Transverse colon (tissue), 4 donors: ENCODE data around the gene FUT6. TPM values are rescaled to one million over a fixed set of nuclear protein-coding genes. Genes with fewer than 3 reads are reported as not detected.
A peak's percentile ranks its signal among the peaks of the same experiment; 100 is the strongest.
"Not testable (repeated sequence)": the region's sequence is repeated elsewhere in the genome, so short reads cannot be mapped to it uniquely, and the experiment has no call there.

ENCODE experiments used
- DNase-seq: peaks from one replicate; pipeline ENCODE4 v3.0.0-alpha.2; 2019
- H3K27ac ChIP-seq, 4 donors: fragments of 200-600 bp; sonication (generic); 2 replicates each; pipeline ENCODE4 v1.5.1; 2016 to 2018; ENCODE audit warnings: inconsistent platforms in 4 of 4
- H3K27me3 ChIP-seq: fragments of 200-600 bp; sonication (generic); 2 replicates; pipeline ENCODE4 v1.5.1; 2017; ENCODE audit warnings: inconsistent platforms
- H3K36me3 ChIP-seq, 4 donors: fragments of 200-600 bp; sonication (generic); 2 replicates each; pipeline ENCODE4 v1.5.1; 2017 to 2019; ENCODE audit warnings: inconsistent platforms in 4 of 4
- H3K4me1 ChIP-seq, 4 donors: fragments of 200-600 bp; sonication (generic); 2 replicates each; pipeline ENCODE4 v1.5.1; 2017 to 2020; ENCODE audit warnings: inconsistent platforms in 4 of 4
- H3K4me3 ChIP-seq, 4 donors: fragments of 200-600 bp; sonication (generic); 1 replicate in 1 of 4; 2 replicates in 3 of 4; pipeline versions ENCODE4 v1.5.1 to v1.6.1; 2017 to 2019; ENCODE audit warnings: inconsistent platforms in 4 of 4
- H3K9me3 ChIP-seq, 2 donors: fragments of 200-600 bp; sonication (generic); 2 replicates each; pipeline ENCODE4 v1.5.1; 2017 to 2019; ENCODE audit warnings: inconsistent platforms in 2 of 2
- EP300 ChIP-seq: sonication (generic); formaldehyde crosslinking; IDR thresholded peaks from one replicate; pipeline ENCODE4 v1.6.1; 2017; ENCODE audit warnings: antibody characterized with exemption, low read depth
- POLR2A ChIP-seq: fragments of 450-650 bp; IDR thresholded peaks from one replicate; pipeline ENCODE4 v1.6.1; 2016; ENCODE audit warnings: antibody characterized with exemption, mild to moderate bottlenecking, moderate library complexity
- POLR2AphosphoS5 ChIP-seq, 3 donors: sonication (generic); formaldehyde crosslinking; IDR thresholded peaks; one replicate each; pipeline ENCODE4 v1.6.1; 2016; ENCODE audit warnings: antibody characterized with exemption in 3 of 3
- WGBS, 2 donors: methylation state at CpG; one replicate each; pipeline ENCODE4 v1.1.5; 2018; ENCODE audit warnings: low coverage in 1 of 2; 5-methylcytosine and 5-hydroxymethylcytosine counted together
- in situ Hi-C, 4 donors: fragments of 200-750 bp; cut with MboI; loops; one replicate each; pipeline versions ENCODE4 v1.15.0 to v1.15.1; 2017; ENCODE audit warnings: low sequenced_read_pairs in 3 of 4, low pct_ligation_motif_present in 1 of 4, low pct_unique_long_range_greater_than_20kb in 1 of 4
- intact Hi-C: fragments of 100-400 bp; cut with DNase I; formaldehyde crosslinking; loops from one replicate; pipeline ENCODE4 v1.15.1; 2023; ENCODE audit warnings: low total_unique reads
- total RNA-seq, 4 donors: library from RNA; depleted of rRNA; stranded (reverse); fragments of >200 nt; gene quantifications; one replicate each; pipeline ENCODE4 v1.1.0, GENCODE V29; 2016
- TF ChIP-seq, protein P1 (sequence below), 5 experiments: fragments of 200-600 bp in 3 of 5; fragments of 450-650 bp in 2 of 5; sonication (generic) in 3 of 5; IDR thresholded peaks; 1 replicate in 2 of 5; 2 replicates in 3 of 5; pipeline ENCODE4 v1.5.1; 2016 to 2017; ENCODE audit warnings: antibody characterized with exemption in 5 of 5, inconsistent platforms in 3 of 5, mild to moderate bottlenecking in 2 of 5, moderate library complexity in 1 of 5

Gene FUT6
- total RNA-seq, 4 donors from 2014 or later: 71.9 to 251 (median 115) TPM

DNA sequence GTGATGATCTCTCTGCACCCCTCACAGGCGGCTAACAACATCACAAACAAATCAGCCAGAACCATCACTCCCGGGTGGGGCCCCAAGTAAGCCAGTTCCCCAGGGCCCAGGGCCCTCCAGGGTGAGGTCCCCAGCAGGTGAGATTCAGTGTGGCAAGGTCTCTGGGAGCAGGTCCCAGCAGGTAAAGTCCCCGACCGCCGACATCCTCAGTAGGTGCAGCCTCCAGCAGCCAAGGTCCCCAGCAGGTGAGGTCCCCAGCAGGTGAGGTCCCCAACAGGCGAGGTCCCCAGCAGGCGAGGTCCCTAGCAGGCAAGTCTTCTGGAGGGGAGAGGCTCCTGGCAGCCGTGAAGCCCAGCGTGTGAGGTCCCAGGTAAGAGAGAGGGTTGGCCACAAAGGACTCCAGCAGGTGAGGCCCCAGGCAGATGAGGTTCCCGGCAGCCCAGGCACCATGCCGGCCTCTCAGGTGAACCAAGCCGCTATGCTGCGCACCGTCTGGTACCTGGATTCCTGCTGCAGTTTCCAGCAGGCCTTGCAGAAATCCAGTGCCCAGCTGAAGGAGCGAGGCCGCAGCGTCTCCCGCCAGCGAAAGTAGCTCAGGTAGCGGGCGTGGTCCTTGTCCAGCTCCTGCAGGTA, 3.9 kb upstream of the FUT6 start:
- whole genome bisulfite sequencing, 2 donors: 80% methylated on average over 21 of the region's 21 CpGs; no CpG with 5 or more reads in 1 of the 2 donors
- Histone ChIP-seq H3K4me3 (no peak overlapping the region), H3K27ac (no peak overlapping the region), H3K36me3 (no peaks in the 10 kb centered on the region), H3K9me3 (no peaks in the 10 kb centered on the region), H3K27me3 (no peaks in the 10 kb centered on the region), H3K4me1 (peaks cover 0 to 36% (median 23%) of the 10 kb centered on the region in 4 donors)
- TF ChIP-seq, protein P1, sequence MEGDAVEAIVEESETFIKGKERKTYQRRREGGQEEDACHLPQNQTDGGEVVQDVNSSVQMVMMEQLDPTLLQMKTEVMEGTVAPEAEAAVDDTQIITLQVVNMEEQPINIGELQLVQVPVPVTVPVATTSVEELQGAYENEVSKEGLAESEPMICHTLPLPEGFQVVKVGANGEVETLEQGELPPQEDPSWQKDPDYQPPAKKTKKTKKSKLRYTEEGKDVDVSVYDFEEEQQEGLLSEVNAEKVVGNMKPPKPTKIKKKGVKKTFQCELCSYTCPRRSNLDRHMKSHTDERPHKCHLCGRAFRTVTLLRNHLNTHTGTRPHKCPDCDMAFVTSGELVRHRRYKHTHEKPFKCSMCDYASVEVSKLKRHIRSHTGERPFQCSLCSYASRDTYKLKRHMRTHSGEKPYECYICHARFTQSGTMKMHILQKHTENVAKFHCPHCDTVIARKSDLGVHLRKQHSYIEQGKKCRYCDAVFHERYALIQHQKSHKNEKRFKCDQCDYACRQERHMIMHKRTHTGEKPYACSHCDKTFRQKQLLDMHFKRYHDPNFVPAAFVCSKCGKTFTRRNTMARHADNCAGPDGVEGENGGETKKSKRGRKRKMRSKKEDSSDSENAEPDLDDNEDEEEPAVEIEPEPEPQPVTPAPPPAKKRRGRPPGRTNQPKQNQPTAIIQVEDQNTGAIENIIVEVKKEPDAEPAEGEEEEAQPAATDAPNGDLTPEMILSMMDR (IDR thresholded peaks at IDR 0.05): no peak
- TF ChIP-seq EP300 (no peak), POLR2AphosphoS5 (IDR thresholded peaks at IDR 0.05) (no peak), POLR2A (no peak)
- intact Hi-C loops: no loop called here
- in situ Hi-C loops: no loop called here
- no peak for DNase-seq

DNA sequence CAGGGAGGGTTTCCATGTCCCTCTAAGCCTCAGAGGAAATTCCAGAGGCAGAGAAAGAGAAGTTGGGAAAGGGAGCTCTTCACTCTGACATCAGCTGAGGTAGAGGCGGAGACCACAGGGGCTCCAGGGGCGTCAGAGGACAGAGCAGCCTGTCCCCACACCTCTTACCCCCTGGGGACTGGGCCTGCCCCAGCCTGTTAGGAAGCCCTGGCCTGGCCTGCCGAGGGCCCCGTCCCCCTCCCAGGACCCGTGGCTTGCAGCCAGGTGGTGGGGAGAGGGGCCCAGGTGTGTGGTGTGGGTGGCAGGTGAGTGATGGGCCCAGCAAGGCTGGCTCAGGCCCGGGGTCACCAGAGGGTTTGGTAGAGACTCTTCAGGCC, 2.2 kb upstream of the FUT6 start:
- Histone ChIP-seq H3K27ac (peak overlapping the region; percentile 34 to 88 (median 76)), H3K4me1 (peaks cover 0 to 38% (median 25%) of the 10 kb centered on the region in 4 donors)
- H3K27me3 ChIP-seq, intact Hi-C loops, H3K36me3 ChIP-seq, in situ Hi-C loops, DNase-seq, H3K4me3 ChIP-seq, H3K9me3 ChIP-seq: not testable (repeated sequence)
- 58% methylated on average over 4 of the region's 6 CpGs; no CpG with 5 or more reads in 1 of the 2 donors for WGBS, 2 donors

DNA sequence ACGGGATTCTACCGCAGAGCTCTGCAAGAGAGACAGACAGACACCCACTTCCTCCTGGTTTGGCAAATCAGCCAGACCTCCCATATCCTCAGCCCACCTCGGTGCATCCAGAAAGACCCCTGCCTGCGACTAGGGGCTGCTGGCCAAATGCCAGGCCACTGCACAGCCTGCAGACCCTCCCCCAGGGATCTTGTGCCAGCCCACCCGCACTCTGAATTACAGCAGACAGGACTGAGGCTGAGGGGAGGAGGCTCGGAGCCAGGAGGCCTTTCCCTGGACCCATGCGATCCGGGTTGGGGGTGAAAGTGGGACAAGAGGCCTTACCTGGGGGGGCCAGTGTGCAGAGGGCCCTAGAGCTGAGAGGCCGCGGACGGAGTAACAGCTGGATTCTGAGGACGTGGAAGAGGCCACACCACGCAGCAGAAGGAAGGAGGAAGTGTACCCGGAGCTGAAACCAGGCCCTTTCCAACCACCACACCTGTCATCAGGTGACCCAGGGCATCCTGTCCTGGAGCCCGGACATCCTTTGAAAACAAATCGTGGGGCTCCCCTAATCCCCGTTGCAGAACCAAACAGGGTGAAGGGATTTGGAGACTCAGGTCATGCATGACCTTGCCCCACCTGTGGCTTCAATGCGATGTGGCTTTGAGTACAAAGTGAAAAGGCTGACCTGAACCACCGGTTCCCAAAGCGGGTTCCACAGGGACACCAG, 993 bp downstream of the FUT6 start:
- peak; percentile 71 for DNase-seq
- in situ Hi-C loops: no loop called here

DNA sequence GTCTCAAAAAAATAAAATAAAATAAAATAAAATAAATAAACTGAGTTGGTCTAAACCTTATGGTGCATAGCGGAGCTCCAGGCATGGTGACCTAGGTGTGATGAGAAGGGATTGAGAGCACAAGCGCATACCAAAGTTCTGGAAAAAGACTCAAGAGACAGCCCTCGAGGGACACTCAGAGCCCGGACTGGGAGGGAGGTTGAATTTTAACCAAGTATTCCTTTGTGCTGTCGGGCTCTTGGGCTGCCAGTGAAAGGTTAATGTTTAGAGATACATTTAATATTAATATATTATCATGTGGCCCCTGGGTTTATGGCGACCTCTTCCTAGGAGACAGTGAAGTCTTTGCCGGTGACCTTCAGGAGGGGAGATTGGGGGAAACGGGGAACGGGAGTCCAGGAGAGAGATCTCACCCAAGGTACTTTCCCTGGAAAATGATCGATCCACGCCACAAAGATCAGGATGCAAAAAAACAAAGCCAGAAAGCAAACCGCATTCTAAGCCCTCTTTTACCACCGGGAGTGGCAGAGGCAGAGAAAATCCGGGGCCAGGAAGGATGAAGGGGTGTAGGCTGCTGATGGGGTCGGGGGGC, 1.6 kb downstream of the FUT6 start:
- peak overlapping the region; percentile 84 to 94 (median 87) for H3K27ac ChIP-seq
- DNase-seq: no peak
- no peaks in the 10 kb centered on the region for H3K27me3 ChIP-seq
- 23 to 38% methylated on average over 11 to 15 of the region's 15 CpGs for WGBS, 2 donors
- H3K4me1 ChIP-seq: peaks cover 0 to 29% (median 19%) of the 10 kb centered on the region in 4 donors
- no peaks in the 10 kb centered on the region for H3K9me3 ChIP-seq
- TF ChIP-seq POLR2A: no peak
- no peak for TF ChIP-seq POLR2AphosphoS5 (IDR thresholded peaks at IDR 0.05)
- TF ChIP-seq EP300: no peak
- TF ChIP-seq, protein P1 (IDR thresholded peaks at IDR 0.05): no peak
- peak overlapping the region in 3 of 4 donors; percentile 41 to 63 (median 42) for H3K4me3 ChIP-seq
- intact Hi-C loops: no loop called here
- in situ Hi-C loops: no loop called here
- no peaks in the 10 kb centered on the region for H3K36me3 ChIP-seq

More for the DNA sequence above, 993 bp downstream of the FUT6 start:
- H3K27me3 ChIP-seq: no peaks in the 10 kb centered on the region
- WGBS, 2 donors: 43% methylated on average over 19 of the region's 20 CpGs; no CpG with 5 or more reads in 1 of the 2 donors
- H3K27ac ChIP-seq: peak overlapping the region; percentile 84 to 94 (median 87)
- H3K9me3 ChIP-seq: no peaks in the 10 kb centered on the region
- H3K36me3 ChIP-seq: no peaks in the 10 kb centered on the region
- peak overlapping the region in 3 of 4 donors; percentile 41 to 63 (median 42) for H3K4me3 ChIP-seq
- TF ChIP-seq POLR2A (peak; percentile 85), POLR2AphosphoS5 (IDR thresholded peaks at IDR 0.05) (peak; percentile 19 to 83 (median 79)), EP300 (no peak)
- H3K4me1 ChIP-seq: peaks cover 0 to 29% (median 19%) of the 10 kb centered on the region in 4 donors
- intact Hi-C loops: no loop called here
